Activated CD8-positive, alpha-beta T cell treated with anti-CD3 and anti-CD28 coated beads for 36 hours (primary cell): ENCODE measurements around the gene SPAG5. TPM values are rescaled to one million over a fixed set of nuclear protein-coding genes. Genes with fewer than 3 reads are reported as not detected.

Experiments used
- ATAC-seq: fragments of 200-7000 bp; cut with Tn5 transposase; one replicate; pipeline ENCODE4 v1.10.0; 2021; ENCODE audit warnings: mild to moderate bottlenecking, moderate library complexity
- CTCF ChIA-PET: fragments of 350-600 bp; sonication (Branson Sonifier 250); formaldehyde crosslinking; loops from one replicate; lab custom pipeline; 2021; ENCODE audit warnings: antibody characterized with exemption; lab: Charles Lee
- POLR2A ChIA-PET: fragments of 350-600 bp; sonication (Branson Sonifier 250); formaldehyde crosslinking; loops from one replicate; lab custom pipeline; 2021; ENCODE audit warnings: antibody characterized with exemption; lab: Charles Lee
- DNase-seq: peaks from one replicate; pipeline ENCODE4 v3.0.0-alpha.2; 2020
- H3K27ac Mint-ChIP-seq: one replicate; pipeline ENCODE4 v1.8.0; 2021; ENCODE audit warnings: mild to moderate bottlenecking, mixed read lengths
- H3K27me3 Mint-ChIP-seq: one replicate; pipeline ENCODE4 v1.8.0; 2021; ENCODE audit warnings: mixed read lengths
- H3K36me3 Mint-ChIP-seq: one replicate; pipeline ENCODE4 v1.8.0; 2021; ENCODE audit warnings: low read depth, mixed read lengths
- H3K4me1 Mint-ChIP-seq: one replicate; pipeline ENCODE4 v1.8.0; 2021; ENCODE audit warnings: low read depth, mixed read lengths
- H3K4me3 Mint-ChIP-seq: one replicate; pipeline ENCODE4 v1.8.0; 2021; ENCODE audit warnings: mild to moderate bottlenecking, moderate library complexity, mixed read lengths
- H3K9me3 Mint-ChIP-seq: one replicate; pipeline ENCODE4 v1.8.0; 2021; ENCODE audit warnings: mixed read lengths
- CTCF ChIP-seq: fragments of 200-600 bp; IDR thresholded peaks from one replicate; pipeline ENCODE4 v1.8.0; 2022; ENCODE audit warnings: antibody characterized with exemption, mild to moderate bottlenecking
- intact Hi-C: fragments of 100-400 bp; cut with micrococcal nuclease; formaldehyde crosslinking; loops from one replicate; pipeline ENCODE4 v1.10.0; 2022
- total RNA-seq, 2 experiments: library from RNA; stranded (reverse); gene quantifications; one replicate each; pipeline ENCODE4 v1.2.3, GENCODE V29; 2021

SPAG5 gene
- total RNA-seq, 2 experiments from 2014 or later, result 140 to 141 TPM

GRCh38 chr17:28644787-28645575, 46.2 kb upstream of the SPAG5 start, which contains the start of gene BLTP2:
BLTP2 (minus strand) TSS chr17:28645158; CDS start chr17:28645056, 102 bp downstream.
- ChIA-PET POLR2A (interaction anchor here (0.7 to 6.3 kb wide), 20 partner anchors 8 to 150 kb away, joined by 3 to 60 read pairs (median 4); partner anchors contain the start of genes ALDOC, PIGS, PROCA1 and RPL23A), CTCF (interaction anchor here (1.1 to 6.7 kb wide), 18 partner anchors 8 to 308 kb away, joined by 3 to 83 read pairs (median 5); partner anchors contain the start of genes RPL23A, SDF2, SUPT6H and TLCD1)
- Mint-ChIP-seq H3K27ac (peak within 1 kb of the TSS; percentile 84), H3K36me3 (peaks cover 49% of the 10 kb centered on the region), H3K9me3 (no peaks in the 10 kb centered on the region), H3K27me3 (no peaks in the 10 kb centered on the region), H3K4me3 (peak within 1 kb of the TSS; percentile 86), H3K4me1 (peaks cover 40% of the 10 kb centered on the region)
- DNase-seq, result peak; percentile 96
- peak; percentile 99 for ATAC-seq
- intact Hi-C loops, result no loop called here
- no peak for TF ChIP-seq CTCF

- no peak for ATAC-seq
- intact Hi-C loops, result no loop called here
- peak; percentile 80 for TF ChIP-seq CTCF
- ChIA-PET CTCF (interaction anchor here (0.9 to 6.7 kb wide), 24 partner anchors 8 to 309 kb away, joined by 3 to 83 read pairs (median 4); partner anchors contain the start of genes ALDOC, PIGS, RPL23A and SDF2), POLR2A (interaction anchor here (1.0 to 6.3 kb wide), 17 partner anchors 9 to 82 kb away, joined by 3 to 60 read pairs (median 5); partner anchors contain the start of genes ALDOC, RPL23A, SDF2 and SUPT6H)
- peaks cover 42% of the 10 kb centered on the region for H3K4me1 Mint-ChIP-seq
- no peaks in the 10 kb centered on the region for H3K9me3 Mint-ChIP-seq
- peak overlapping the region; percentile 86 for H3K4me3 Mint-ChIP-seq
- H3K36me3 Mint-ChIP-seq, result peaks cover 56% of the 10 kb centered on the region
- H3K27ac Mint-ChIP-seq, result peak overlapping the region; percentile 84
- H3K27me3 Mint-ChIP-seq, result no peaks in the 10 kb centered on the region
- peak; percentile 61 for DNase-seq
These were observed 45.4 kb upstream of the SPAG5 start for GRCh38 chr17:28643983-28644786.

GRCh38 chr17:28641579-28641978, 42.8 kb upstream of the SPAG5 start:
- peaks cover 35% of the 10 kb centered on the region for H3K4me1 Mint-ChIP-seq
- no peak overlapping the region for H3K4me3 Mint-ChIP-seq
- intact Hi-C loops, result no loop called here
- ChIA-PET CTCF (interaction anchor here (1.8 kb wide), 1 partner anchor 42 kb away, joined by 4 read pairs; the partner anchor contains the start of gene SPAG5), POLR2A (interaction anchor here (1.0 to 6.3 kb wide), 5 partner anchors 14 to 44 kb away, joined by 3 to 60 read pairs (median 3); partner anchors contain the start of genes SDF2 and SUPT6H)
- peak overlapping the region; percentile 26 for H3K27ac Mint-ChIP-seq
- ATAC-seq (no peak), DNase-seq (no peak)
- no peak for TF ChIP-seq CTCF
- no peaks in the 10 kb centered on the region for H3K27me3 Mint-ChIP-seq
- peaks cover 69% of the 10 kb centered on the region for H3K36me3 Mint-ChIP-seq
- no peaks in the 10 kb centered on the region for H3K9me3 Mint-ChIP-seq

DNA sequence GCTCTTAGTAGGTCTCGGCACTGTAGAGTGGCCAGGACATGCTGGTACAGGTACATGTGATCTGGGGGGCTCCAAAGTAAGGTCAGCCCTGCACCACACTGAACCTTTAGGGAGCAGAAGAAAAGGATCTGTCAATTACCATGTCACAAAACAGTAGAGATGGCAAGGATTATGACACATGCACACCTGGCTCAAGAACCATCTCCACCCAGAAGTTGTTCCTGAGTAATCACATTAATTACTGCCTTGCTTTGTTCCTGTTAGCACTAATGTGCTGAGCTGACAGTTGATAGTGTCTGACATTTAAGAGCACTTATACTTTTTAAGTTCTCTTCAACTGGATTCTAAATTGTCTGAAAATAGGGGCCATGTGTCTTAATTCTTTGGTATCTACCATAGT, 36.7 kb upstream of the SPAG5 start:
- no peaks in the 10 kb centered on the region for H3K9me3 Mint-ChIP-seq
- DNase-seq (no peak), ATAC-seq (no peak)
- TF ChIP-seq CTCF, result no peak
- CTCF ChIA-PET, result interaction anchor here (0.9 to 3.0 kb wide), 3 partner anchors 9 to 12 kb away, joined by 3 to 21 read pairs (median 3); partner anchors contain the start of gene BLTP2
- peaks cover 22% of the 10 kb centered on the region for H3K4me1 Mint-ChIP-seq
- POLR2A ChIA-PET, result interaction anchor here (2.1 to 4.1 kb wide), 2 partner anchors 9 to 15 kb away, joined by 7 to 22 read pairs; partner anchors contain the start of gene BLTP2
- H3K4me3 Mint-ChIP-seq, result no peak overlapping the region
- H3K27me3 Mint-ChIP-seq, result no peaks in the 10 kb centered on the region
- intact Hi-C loops, result no loop called here
- H3K27ac Mint-ChIP-seq, result no peak overlapping the region
- peaks cover 87% of the 10 kb centered on the region for H3K36me3 Mint-ChIP-seq
